Activated CD4-positive, alpha-beta T cell treated with anti-CD3 and anti-CD28 coated beads for 4 hours (primary cell): ENCODE measurements around the gene HBG2.

Experiments used
- DNase-seq, 2 donors: peaks; one replicate each; pipeline ENCODE4 v3.0.0-alpha.2; 2020

Gene HBG2

GRCh38 chr11:5247472-5248192 is 6.9 kb downstream of the HBG2 start:
- DNase-seq, result no peak

GRCh38 chr11:5246772-5247471 is 7.7 kb downstream of the HBG2 start:
- no peak for DNase-seq

GRCh38 chr11:5245155-5245554 is 9.4 kb downstream of the HBG2 start:
- DNase-seq, result no peak

GRCh38 chr11:5243816-5244180 is 10.8 kb downstream of the HBG2 start:
- no peak for DNase-seq

GRCh38 chr11:5242933-5243815 is 11.4 kb downstream of the HBG2 start:
- no peak for DNase-seq

- DNase-seq, result no peak
Measured at GRCh38 chr11:5242208-5242607, 12.4 kb downstream of the HBG2 start.

- DNase-seq, result no peak
Measured at GRCh38 chr11:5241458-5241857, 13.1 kb downstream of the HBG2 start.

- DNase-seq, result no peak
Measured at GRCh38 chr11:5240458-5240857, 14.1 kb downstream of the HBG2 start.

- DNase-seq, result no peak
Measured at GRCh38 chr11:5240056-5240455, 14.5 kb downstream of the HBG2 start.

DNA sequence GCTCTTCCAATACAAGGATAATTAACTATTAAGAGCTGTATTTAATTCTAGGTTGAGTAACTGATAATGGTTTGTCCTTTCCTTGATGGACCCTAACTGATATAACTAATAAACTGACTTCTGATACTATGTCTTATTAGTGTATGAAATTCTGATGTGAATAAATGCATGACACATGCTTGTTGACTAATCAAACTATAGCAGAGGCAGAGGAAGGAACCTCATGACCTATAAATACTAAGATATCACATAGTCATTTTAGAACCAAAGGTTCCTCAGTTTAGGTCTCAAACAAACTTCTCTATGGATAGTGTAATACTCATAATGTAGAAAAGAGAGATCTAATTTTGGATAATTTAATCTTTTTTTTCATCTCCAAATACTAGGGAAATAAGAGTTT is 15.5 kb downstream of the HBG2 start:
- DNase-seq, result no peak

DNA sequence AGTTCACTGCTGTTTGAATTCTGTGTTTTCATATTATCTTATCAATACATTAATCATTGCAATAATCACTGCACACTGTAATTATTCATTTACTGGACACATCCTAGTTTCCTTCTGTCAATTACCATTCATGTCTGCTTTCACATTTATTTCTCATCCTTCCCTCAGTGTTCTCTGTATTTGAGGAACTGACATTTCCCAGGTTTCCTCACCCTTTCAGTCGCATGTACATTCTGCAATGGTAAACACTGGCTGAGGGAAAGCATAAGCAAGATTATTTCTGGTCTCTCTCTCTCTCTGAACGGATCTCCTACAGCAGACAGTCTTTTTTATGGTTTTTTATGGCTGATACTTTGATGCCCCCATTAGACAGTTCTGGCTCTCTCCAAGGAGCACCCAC is 16.1 kb downstream of the HBG2 start:
- no peak for DNase-seq

GRCh38 chr11:5237420-5237819 is 17.2 kb downstream of the HBG2 start:
- no peak for DNase-seq

- no peak for DNase-seq
Measured at GRCh38 chr11:5235364-5236095, 19.1 kb downstream of the HBG2 start.

- DNase-seq, result no peak
Measured at GRCh38 chr11:5234381-5234834, 20.2 kb downstream of the HBG2 start, which contains the start of gene HBD. Gene HBD, minus strand, starts transcription at chr11:5234483. Its CDS starts 50 bp downstream, at chr11:5234433.

DNA sequence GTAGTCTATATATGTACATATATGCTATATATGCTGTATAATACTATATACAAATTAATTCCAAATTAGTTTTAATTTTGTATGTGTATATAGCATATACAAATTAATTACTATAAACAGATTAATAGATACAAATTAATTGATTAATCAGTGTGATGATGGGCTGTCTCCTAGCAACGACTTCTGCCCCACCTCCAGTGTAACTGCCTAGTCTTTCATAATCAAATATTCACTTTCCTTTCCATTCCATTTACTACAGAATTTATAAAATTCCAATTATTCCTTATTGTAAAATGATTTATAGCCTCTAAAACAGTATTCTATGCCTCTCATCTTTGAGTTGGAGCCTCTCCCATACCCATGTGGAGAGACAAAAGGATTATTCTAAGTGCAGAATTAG is 21.3 kb downstream of the HBG2 start:
- no peak for DNase-seq

DNA sequence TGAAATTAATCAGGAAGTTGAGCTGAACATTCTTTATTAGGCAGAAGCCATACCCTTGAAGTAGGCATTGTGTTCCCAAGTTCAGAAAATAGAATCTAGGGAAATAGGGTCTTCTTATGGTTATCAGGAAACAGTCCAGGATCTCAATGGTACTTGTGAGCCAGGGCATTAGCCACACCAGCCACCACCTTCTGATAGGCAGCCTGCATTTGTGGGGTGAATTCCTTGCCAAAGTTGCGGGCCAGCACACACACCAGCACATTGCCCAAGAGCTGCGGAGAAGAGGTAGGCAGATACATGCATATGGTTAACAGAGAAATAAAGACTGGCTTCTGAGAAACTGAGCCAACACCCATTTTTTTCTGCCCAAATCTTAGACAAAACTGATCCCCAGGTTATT is 21.8 kb downstream of the HBG2 start:
- no peak for DNase-seq

GRCh38 chr11:5232176-5232575 is 22.4 kb downstream of the HBG2 start:
- DNase-seq, result no peak

DNA sequence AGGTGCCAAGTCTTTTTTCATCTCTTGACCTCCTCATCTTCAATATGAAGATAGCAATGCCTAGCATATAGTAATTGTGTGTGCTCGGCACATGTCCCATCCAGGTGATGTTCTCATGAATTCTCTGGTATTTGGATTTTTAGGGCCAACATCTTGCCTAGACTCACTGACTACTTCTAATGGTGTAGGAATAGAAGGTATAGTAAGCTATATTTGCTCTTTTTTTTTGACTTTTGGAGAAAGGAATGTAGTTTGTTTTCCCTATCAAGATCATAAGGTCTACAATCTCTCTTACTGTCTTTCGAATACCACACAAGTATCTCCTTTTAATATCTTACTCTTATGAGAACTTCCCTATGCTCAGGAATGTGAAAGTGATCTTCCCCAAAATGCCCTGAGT is 23.5 kb downstream of the HBG2 start:
- no peak for DNase-seq

DNA sequence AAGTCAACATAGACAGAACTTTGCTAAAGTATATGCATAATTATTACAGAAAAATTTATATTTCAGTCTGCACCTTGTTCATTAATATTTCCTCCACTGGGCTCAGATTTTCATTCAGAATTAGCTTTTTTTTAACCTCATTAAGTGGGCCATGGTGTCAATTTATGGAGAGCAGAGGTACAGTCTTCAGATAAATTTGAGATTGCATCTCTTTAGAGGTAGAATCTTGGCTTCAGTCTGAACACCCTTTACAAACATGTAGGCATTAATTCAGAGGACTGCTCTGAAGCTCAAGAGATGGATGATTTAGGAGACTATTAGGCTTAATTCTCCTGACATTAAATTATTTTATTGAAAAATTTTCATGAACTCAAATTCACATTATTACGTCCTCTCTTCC is 24.3 kb downstream of the HBG2 start:
- DNase-seq, result no peak

GRCh38 chr11:5229796-5230195 is 24.8 kb downstream of the HBG2 start:
- no peak for DNase-seq

DNA sequence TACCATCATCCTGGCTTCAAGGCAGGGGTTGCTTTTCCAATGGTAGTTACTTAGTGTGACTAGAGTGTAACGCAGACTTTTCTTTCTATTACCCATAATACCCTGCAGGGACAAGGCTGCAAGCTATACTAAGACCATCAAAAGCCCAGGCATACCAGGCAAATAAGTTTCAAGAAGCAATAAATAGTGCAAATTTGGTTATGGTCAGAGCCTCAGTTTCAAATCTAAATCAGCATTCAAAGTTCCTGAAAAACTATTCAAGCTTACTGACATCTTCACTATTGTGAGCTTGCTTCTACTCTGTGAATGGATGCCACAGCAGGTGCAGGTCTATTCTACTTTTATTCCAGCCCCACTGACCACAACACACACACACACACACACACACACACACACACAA is 25.2 kb downstream of the HBG2 start:
- DNase-seq, result no peak

DNA sequence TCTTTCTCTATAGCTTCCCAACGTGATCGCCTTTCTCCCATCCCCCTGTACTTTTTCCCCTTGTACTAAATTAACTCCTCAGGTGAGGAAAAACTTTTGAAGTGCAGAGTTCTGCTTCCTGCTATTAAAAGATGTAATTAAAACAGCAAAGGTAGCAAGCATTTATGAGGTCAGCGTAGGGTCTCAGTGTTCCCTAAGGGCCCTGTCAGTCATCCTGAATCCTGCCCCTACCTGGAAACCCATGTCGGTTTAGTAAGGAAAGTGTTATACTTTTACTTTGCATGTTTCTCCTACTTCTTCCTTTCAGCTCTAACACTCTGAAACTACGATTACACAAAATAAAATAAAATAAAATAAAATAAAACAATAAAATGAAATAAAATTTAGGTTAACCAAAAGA is 26.5 kb downstream of the HBG2 start:
- DNase-seq, result no peak

DNA sequence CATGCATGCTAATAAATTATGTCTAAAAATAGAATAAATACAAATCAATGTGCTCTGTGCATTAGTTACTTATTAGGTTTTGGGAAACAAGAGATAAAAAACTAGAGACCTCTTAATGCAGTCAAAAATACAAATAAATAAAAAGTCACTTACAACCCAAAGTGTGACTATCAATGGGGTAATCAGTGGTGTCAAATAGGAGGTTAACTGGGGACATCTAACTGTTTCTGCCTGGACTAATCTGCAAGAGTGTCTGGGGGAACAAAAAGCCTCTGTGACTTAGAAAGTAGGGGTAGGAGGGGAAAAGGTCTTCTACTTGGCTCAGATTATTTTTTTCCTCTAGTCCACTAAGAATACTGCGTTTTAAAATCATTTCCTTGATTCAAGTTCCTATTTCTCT is 26.9 kb downstream of the HBG2 start:
- no peak for DNase-seq
